ENCODE data around the gene MCEMP1. TPM values are rescaled to one million over a fixed set of nuclear protein-coding genes. Genes with fewer than 3 reads are reported as not detected.

MCEMP1 gene
- total RNA-seq, 3 donors from 2014 or later, result not detected

- ATAC-seq (peak in 1 of 2 donors; percentile 49), DNase-seq (no peak)
- H3K9me3 Mint-ChIP-seq, result no peaks in the 10 kb centered on the region
- H3K36me3 Mint-ChIP-seq (ENCODE audit: insufficient read depth), result no peaks in the 10 kb centered on the region
- H3K27me3 Mint-ChIP-seq (ENCODE audit: low read depth), result no peaks in the 10 kb centered on the region
- H3K4me1 Mint-ChIP-seq (ENCODE audit: low read depth), result peaks cover 2% of the 10 kb centered on the region
- no peak overlapping the region for H3K4me3 Mint-ChIP-seq
Measured at GRCh38 chr19:7690779-7691258, 13.9 kb downstream of the MCEMP1 start.

GRCh38 chr19:7691497-7691896 lies 14.6 kb downstream of the MCEMP1 start:
- Mint-ChIP-seq H3K36me3 (ENCODE audit: insufficient read depth) (no peaks in the 10 kb centered on the region), H3K4me1 (ENCODE audit: low read depth) (peaks cover 3% of the 10 kb centered on the region), H3K27me3 (ENCODE audit: low read depth) (peaks cover 1% of the 10 kb centered on the region), H3K9me3 (no peaks in the 10 kb centered on the region), H3K4me3 (no peak overlapping the region)
- ATAC-seq (peak; percentile 56 to 63), DNase-seq (no peak)

GRCh38 chr19:7692417-7693088 lies 15.7 kb downstream of the MCEMP1 start:
- Mint-ChIP-seq H3K4me1 (ENCODE audit: low read depth) (peaks cover 5% of the 10 kb centered on the region), H3K27me3 (ENCODE audit: low read depth) (peaks cover 2% of the 10 kb centered on the region), H3K4me3 (no peak overlapping the region), H3K9me3 (no peaks in the 10 kb centered on the region), H3K36me3 (ENCODE audit: insufficient read depth) (no peaks in the 10 kb centered on the region)
- ATAC-seq, result peak; percentile 52 to 67
- DNase-seq, result no peak

GRCh38 chr19:7694499-7694898 lies 17.6 kb downstream of the MCEMP1 start:
- no peak for DNase-seq
- Mint-ChIP-seq H3K9me3 (no peaks in the 10 kb centered on the region), H3K36me3 (ENCODE audit: insufficient read depth) (no peaks in the 10 kb centered on the region), H3K4me3 (no peak overlapping the region), H3K27me3 (ENCODE audit: low read depth) (peaks cover 6% of the 10 kb centered on the region), H3K4me1 (ENCODE audit: low read depth) (peaks cover 11% of the 10 kb centered on the region)
- ATAC-seq, result no peak

GRCh38 chr19:7697721-7698287 lies 20.9 kb downstream of the MCEMP1 start:
- DNase-seq, result no peak
- Mint-ChIP-seq H3K9me3 (no peaks in the 10 kb centered on the region), H3K4me3 (no peak overlapping the region), H3K36me3 (ENCODE audit: insufficient read depth) (no peaks in the 10 kb centered on the region), H3K4me1 (ENCODE audit: low read depth) (peaks cover 24% of the 10 kb centered on the region), H3K27me3 (ENCODE audit: low read depth) (peaks cover 9% of the 10 kb centered on the region)
- ATAC-seq, result no peak

GRCh38 chr19:7698583-7698982 lies 21.7 kb downstream of the MCEMP1 start:
- Mint-ChIP-seq H3K27me3 (ENCODE audit: low read depth) (peaks cover 9% of the 10 kb centered on the region), H3K4me3 (peak overlapping the region; percentile 76), H3K36me3 (ENCODE audit: insufficient read depth) (no peaks in the 10 kb centered on the region), H3K4me1 (ENCODE audit: low read depth) (peaks cover 28% of the 10 kb centered on the region), H3K9me3 (no peaks in the 10 kb centered on the region)
- DNase-seq (no peak), ATAC-seq (no peak)

- Mint-ChIP-seq H3K9me3 (no peaks in the 10 kb centered on the region), H3K36me3 (ENCODE audit: insufficient read depth) (no peaks in the 10 kb centered on the region), H3K27me3 (ENCODE audit: low read depth) (peaks cover 9% of the 10 kb centered on the region), H3K4me3 (peak overlapping the region; percentile 76), H3K4me1 (ENCODE audit: low read depth) (peaks cover 32% of the 10 kb centered on the region)
- ATAC-seq (no peak), DNase-seq (no peak)
Measured at GRCh38 chr19:7699003-7699402, 22.1 kb downstream of the MCEMP1 start.

- Mint-ChIP-seq H3K36me3 (ENCODE audit: insufficient read depth) (no peaks in the 10 kb centered on the region), H3K4me3 (peak overlapping the region; percentile 76), H3K9me3 (no peaks in the 10 kb centered on the region)
Measured at GRCh38 chr19:7699417-7700401, 22.8 kb downstream of the MCEMP1 start.

GRCh38 chr19:7701049-7701653 lies 24.3 kb downstream of the MCEMP1 start:
- peak overlapping the region; percentile 47 for H3K4me3 Mint-ChIP-seq
- H3K4me1 Mint-ChIP-seq (ENCODE audit: low read depth), result peaks cover 51% of the 10 kb centered on the region
- ATAC-seq (no peak), DNase-seq (no peak)
- H3K27me3 Mint-ChIP-seq (ENCODE audit: low read depth), result peaks cover 9% of the 10 kb centered on the region
- no peaks in the 10 kb centered on the region for H3K36me3 Mint-ChIP-seq (ENCODE audit: insufficient read depth)
- no peaks in the 10 kb centered on the region for H3K9me3 Mint-ChIP-seq

More at GRCh38 chr19:7699417-7700401, 22.8 kb downstream of the MCEMP1 start:
- ATAC-seq (peak; percentile 61 to 71), DNase-seq (no peak)
- H3K4me1 Mint-ChIP-seq (ENCODE audit: low read depth), result peaks cover 39% of the 10 kb centered on the region
- H3K27me3 Mint-ChIP-seq (ENCODE audit: low read depth), result peaks cover 9% of the 10 kb centered on the region

- Mint-ChIP-seq H3K36me3 (ENCODE audit: insufficient read depth) (no peaks in the 10 kb centered on the region), H3K27me3 (ENCODE audit: low read depth) (peaks cover 7% of the 10 kb centered on the region), H3K9me3 (no peaks in the 10 kb centered on the region), H3K4me1 (ENCODE audit: low read depth) (peaks cover 55% of the 10 kb centered on the region), H3K4me3 (peak within 1 kb of the TSS; percentile 47)
- ATAC-seq (no peak), DNase-seq (no peak)
Measured at GRCh38 chr19:7701654-7702457, 25.0 kb downstream of the MCEMP1 start, which contains the start of gene FCER2. Gene FCER2 (minus strand): TSS chr19:7702131. CDS start chr19:7699760, 2,371 bp downstream.

- H3K4me1 Mint-ChIP-seq (ENCODE audit: low read depth), result peaks cover 62% of the 10 kb centered on the region
Measured at GRCh38 chr19:7703332-7703731, 26.4 kb downstream of the MCEMP1 start.

GRCh38 chr19:7704280-7705060 lies 27.6 kb downstream of the MCEMP1 start:
- DNase-seq (no peak), ATAC-seq (no peak)
- H3K4me3 Mint-ChIP-seq, result no peak overlapping the region
- peaks cover 60% of the 10 kb centered on the region for H3K4me1 Mint-ChIP-seq (ENCODE audit: low read depth)
- no peaks in the 10 kb centered on the region for H3K36me3 Mint-ChIP-seq (ENCODE audit: insufficient read depth)
- peaks cover 3% of the 10 kb centered on the region for H3K27me3 Mint-ChIP-seq (ENCODE audit: low read depth)
- H3K9me3 Mint-ChIP-seq, result no peaks in the 10 kb centered on the region

More at GRCh38 chr19:7703332-7703731, 26.4 kb downstream of the MCEMP1 start:
- no peak for ATAC-seq
- Mint-ChIP-seq H3K9me3 (no peaks in the 10 kb centered on the region), H3K27me3 (ENCODE audit: low read depth) (peaks cover 7% of the 10 kb centered on the region), H3K4me3 (no peak overlapping the region), H3K36me3 (ENCODE audit: insufficient read depth) (no peaks in the 10 kb centered on the region)
- DNase-seq, result no peak

All from activated T-cell treated with anti-CD3 and anti-CD28 coated beads, Interleukin-2, amount 50 U/mL, for 4 hours (primary cell).